GM18502 (cell line): ENCODE data around the gene DSCAM.
"Not testable (repeated sequence)": the region's sequence is repeated elsewhere in the genome, so short reads cannot be mapped to it uniquely, and the experiment has no call there.

Source experiments
- ATAC-seq: cut with Tn5 transposase; IDR thresholded peaks from one replicate; pipeline ENCODE4 v1.9.1; 2021; ENCODE audit warnings: mild to moderate bottlenecking; ENCODE audit not compliant: unreplicated experiment, poor library complexity

DSCAM gene

DNA sequence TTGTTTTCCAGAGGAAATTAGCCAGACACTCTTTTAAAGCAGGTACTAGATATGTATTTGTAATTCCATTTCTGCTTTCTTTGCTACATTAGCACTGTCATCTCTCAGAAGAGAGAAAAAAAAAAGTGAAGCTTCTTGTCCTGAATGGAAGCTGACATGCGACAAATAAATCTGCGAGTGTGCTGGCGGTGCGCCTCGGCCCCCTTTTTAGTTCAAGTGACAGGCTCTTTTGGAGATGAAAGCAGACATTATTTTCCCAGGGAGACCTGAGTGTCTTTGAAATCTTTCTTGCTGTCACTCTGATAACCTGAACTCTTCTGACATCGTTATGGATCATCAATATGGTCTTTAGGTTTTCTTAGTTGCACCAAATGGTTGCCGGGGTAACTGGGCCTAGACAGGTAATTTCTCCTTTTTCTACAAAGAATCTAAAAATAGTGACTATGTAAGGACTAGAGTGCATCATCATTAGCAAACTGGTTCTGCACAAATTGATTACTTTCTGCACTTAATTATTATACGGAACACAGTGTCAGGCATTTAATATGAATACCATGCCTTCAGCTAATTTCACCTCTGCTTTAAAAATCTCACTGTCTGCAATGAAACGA is 501.1 kb downstream of the DSCAM start:
- no peak for ATAC-seq

DNA sequence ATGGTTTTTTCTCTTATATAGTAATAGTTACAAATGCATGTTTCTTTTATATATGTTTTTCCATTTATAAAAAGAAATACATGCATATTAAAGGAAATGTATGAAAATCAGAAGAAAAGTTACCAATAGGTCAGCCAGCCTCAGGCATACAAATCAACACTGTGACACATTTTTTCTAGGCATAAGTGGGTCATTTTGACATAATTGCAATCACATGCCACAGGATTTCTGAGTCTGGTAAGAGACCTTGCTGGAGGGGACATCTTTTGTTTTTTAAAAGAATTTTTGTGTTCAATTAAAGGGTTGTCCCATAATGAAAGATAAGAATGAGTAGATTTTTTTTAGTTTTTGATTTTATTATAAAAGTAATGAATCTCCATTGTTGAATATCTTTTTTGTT is 506.6 kb downstream of the DSCAM start:
- ATAC-seq: no peak

DNA sequence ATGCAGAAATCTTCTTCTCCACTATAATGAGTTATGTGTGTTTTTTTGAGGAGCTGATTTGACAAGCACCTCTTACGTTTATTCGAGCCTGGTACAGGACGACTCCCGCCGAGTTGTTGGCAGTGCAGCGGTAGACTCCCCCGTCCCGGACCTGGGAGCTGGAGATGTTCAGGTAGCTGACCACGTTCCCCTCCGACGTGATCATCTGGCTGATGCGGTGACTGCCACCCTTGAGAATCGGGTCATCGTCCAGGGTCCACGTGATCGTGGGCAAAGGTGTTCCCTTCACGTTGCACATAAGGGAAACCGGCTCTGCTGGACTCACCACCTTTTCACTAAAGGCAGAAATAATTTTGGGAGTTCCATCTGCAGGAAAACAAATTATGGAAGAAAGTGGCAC is 507.9 kb downstream of the DSCAM start:
- ATAC-seq: no peak

DNA sequence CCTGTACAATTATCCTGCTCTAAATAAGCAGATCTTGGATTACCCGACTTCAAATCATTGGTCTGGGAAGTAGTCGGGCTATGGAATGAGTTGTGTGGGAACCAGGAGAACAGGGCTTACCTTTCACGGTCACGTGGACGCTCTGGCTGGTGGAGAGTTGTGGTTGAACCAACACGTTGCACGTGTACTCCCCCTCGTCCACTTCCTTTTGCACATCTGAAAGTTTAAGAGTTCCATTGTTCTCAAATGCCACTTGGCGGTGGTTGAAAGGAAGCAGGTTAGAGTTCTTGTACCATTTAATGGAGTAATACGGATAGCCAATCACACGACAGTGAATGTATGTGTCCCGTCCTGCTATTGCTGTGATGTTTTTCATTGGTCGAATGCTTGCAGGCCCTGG is 509.0 kb downstream of the DSCAM start:
- no peak for ATAC-seq

DNA sequence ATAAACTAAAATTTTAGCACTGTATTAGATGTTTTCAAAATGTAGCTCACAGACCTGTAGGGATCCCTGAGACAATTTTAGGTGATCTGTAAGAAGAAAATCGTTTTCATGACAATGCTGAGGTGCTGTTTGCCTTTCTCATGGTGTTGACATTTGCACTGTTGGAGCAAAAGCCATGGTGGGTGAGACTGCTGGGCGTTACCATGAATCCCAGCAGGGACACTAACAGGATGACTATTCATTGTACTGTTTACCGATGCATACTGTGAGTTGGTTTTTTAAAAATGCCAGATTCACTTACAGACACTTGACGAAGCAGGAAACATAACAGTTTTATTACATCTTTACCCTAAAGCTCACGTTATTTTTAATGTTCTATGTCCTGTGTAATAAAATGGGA is 511.3 kb downstream of the DSCAM start:
- no peak for ATAC-seq

DNA sequence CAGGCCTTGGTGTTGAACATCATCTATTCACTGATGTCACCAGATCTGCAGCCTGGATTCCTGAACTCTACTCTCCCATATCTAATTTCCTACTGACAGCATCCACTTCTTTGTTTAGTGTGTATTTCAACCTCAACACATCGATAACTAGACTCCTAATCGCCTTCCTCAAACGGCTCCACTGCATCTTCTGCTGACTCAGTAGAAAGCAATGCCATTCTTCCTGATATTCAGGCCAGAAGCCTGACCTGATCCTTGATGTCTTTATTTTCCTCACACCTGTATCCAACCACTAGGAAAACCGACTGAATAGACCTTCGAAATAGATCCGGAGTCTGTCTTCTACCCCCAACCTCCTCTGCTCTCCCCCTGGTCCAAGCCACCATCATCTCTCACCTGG is 512.8 kb downstream of the DSCAM start:
- no peak for ATAC-seq

DNA sequence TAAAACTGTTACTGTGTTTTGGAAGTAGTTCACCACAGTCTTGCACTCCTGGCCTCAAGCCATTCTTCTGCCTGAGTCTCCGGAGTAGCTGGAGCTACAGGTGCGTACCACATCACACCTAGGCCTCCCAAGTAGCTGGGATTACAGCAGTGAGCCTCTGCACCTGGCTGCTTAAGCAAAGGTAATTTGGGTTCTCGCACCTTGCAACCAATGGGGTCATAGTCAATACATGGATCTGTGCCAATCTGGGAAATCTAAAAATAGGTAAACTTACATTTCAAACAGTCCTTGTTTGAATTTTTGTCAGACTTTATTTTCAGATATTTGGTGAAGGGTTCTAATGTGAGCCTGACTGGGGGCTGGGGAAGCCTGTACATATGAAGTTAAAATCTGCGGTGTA is 513.2 kb downstream of the DSCAM start:
- ATAC-seq: no peak

DNA sequence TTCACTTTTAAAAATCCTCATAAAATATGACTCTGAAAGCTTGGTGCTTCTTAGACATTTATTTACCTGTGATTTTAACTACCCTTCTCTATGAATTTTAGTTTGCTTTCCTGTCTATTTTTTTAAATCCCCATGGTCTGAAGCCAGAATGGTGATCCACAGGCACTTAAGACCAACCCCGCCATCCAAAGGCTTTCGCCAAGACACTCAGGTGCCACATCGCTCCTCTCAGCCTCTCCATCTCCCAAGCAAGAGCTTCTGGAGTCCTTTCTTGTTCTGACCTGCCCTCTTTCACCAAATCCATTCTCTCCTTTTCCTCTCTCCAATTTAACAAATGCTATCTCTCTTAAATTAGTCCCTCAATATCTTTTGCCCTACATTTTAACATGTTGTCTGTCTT is 515.2 kb downstream of the DSCAM start:
- ATAC-seq: no peak

DNA sequence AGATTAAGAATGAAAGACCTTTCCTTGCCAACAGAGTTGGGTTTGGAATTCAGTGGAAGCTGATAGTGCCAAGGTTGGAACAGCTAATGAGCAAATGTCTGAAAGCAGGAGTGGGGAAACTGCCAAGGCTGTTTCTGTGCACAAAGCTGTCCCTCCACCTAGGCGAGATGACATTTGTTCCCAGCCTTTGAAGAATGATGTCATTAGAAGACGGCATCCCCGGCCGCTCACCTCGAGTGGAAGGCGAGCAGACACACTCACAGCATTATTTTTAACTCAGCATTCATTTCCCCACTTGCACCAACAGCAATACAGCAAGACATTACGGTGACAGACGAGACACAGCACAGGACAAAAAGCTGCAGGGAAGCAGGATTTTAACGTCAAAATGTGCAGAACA is 515.8 kb downstream of the DSCAM start:
- ATAC-seq: no peak

DNA sequence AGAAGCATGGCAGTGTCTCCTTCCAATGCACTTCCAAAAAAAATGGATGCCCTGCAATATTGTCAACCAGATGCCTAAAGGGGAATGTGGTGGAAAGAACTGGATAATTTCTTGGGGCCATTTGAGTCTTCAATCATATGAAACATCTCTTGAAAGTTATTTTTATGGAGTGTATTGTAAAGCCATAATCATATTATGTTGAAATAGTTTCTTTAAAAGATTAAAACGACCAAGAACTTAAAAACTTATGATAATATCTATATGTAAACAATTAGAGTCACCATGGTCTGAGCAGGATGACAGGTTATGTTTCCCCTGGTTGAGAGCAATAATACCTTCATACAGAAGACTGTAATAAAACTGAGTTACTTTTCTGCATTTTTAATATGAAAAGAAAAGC is 522.6 kb downstream of the DSCAM start:
- no peak for ATAC-seq

DNA sequence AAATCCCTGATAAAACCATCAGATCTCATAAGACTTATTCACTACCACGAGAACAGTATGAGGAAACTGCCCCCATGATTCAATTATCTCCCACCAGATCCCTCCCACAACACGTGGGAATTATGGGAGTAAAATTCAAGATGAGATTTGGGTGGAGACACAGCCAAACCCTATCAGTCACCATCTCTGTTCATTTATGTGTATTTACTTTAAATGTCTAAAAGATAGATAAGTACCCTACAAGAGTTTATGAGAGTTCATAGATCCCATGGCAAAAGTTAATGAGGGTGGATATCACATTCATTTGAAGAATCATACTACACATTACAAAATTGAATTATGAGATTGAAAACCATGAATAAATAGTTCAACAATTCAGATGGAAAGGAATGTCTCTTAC is 526.2 kb downstream of the DSCAM start:
- ATAC-seq: not testable (repeated sequence)

DNA sequence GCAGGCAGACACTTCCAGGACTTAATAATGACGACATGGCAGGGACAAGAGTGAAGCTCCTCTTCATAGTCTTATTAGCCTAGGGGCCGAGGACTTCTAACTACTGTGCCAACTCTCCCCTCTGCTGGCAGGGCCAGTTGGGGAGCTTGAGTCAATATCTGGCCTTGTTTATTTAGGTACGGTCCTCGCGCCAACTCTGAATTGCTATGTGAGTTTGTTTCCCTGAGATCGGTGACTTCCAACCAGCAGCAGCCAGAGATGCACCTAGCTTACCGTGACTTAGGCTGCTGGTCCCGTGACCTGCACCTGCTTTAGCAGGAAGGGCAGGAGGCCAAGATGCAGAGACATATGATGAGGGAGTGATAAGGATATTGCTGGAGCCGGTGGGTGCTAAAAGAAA is 528.6 kb downstream of the DSCAM start:
- ATAC-seq: no peak

DNA sequence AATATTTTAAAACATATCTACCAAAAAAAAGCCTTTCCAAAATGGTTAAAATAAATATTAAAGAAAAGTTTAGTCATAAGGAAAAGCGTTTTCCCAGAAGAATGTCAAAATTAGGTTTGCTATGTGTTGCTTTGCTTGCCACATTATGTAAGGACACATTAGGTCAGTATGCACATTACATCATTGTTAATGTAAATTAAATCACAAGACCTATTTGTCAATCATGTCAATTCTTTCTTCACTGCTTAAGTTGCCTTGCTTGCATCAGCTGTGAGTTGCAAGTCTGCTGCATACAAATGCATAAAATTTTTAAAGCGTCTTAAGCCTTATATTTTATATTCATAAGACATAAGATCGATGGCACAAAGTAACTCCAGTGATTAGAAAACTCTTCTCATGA is 530.9 kb downstream of the DSCAM start:
- ATAC-seq: no peak

DNA sequence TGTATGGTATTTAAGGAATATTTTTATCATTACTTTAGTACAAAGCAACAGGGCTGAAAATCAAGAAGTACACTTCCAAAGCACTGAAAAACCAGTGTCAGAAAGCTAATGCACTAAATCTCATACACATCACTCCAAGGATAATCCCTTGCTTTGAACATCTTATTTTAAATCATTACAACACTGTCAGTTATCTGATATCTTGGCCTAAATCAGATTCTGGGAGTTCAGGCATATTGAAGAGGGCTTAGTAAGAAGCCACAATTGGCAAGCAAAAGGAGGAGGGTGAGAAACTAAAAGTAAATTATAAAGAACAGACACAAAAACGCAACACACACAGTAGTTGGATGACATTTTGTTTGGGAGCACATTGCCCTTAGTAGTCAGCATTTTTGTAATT is 531.3 kb downstream of the DSCAM start:
- no peak for ATAC-seq

DNA sequence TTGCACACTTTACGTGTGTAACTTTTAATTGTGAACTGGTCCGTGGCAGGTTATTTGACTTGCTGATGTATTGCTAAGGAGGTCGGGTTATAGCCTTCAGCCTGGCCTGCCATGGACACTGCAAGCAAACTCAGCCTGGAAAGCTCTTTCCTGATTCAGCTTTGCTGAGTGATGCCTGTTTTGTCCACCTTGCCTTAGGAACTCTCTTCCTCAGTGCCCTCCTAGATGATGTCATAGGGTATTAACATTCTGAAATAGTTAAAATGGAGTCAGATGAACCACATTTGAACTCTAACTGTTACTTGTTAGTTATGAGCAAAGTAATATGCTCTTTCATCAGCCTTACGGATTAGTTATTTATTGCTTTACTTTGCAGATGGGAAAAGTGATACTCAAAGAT is 533.7 kb downstream of the DSCAM start:
- no peak for ATAC-seq

DNA sequence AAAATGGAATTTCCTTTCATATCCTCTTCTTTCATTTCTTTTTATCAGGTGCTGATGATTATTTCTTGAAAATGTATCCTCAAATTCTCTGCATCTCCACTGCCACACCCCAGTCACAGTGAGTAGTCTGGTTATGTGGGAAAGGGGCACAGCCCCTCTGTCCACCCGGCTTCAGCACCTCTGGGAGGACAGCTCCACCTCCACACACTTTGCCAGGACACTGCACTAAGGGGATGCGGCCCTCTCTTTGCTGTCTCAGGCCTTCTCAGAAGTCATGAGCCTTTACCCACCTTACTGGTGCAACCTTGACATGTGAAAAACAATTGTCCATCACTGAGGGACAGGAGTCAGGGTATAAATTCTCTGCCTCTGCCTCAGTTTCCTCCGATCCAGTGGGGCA is 546.7 kb downstream of the DSCAM start:
- no peak for ATAC-seq

DNA sequence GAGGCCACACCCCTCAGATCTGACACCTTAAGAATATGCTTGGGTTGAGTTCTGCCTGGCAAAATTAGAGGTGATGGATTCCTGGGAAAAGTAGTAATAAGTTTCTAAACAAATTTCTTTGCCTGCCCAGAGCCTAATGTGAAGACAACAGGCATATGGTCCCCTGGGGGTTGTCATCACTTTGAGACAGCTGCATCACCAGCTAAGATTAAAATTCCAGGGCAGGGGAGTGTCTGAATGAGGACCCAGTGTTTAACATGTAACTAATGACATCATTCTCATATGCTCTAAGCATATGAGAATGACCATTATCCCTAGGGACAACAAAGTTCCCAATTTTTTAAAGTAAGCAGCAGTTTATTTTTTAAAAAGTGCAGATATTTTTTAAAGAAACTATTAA is 547.5 kb downstream of the DSCAM start:
- no peak for ATAC-seq

DNA sequence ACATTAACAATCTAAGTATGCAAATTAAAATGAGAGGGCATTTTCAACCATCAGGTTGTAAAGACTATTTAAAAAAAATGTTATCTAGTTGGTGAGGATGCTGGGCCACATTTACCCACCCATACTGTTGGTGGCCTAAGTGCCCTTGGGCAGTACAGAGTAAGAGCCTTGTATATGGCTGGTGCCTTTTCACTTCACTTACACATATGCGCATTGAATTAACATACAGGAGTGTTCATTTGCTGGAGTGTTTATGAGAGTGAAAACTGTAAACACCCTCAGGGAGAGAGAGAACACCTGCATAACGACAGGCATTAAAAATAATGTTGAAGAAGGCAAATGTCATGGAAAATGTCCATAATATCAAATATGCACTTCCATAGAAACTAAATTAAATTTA is 552.6 kb downstream of the DSCAM start:
- ATAC-seq: no peak

DNA sequence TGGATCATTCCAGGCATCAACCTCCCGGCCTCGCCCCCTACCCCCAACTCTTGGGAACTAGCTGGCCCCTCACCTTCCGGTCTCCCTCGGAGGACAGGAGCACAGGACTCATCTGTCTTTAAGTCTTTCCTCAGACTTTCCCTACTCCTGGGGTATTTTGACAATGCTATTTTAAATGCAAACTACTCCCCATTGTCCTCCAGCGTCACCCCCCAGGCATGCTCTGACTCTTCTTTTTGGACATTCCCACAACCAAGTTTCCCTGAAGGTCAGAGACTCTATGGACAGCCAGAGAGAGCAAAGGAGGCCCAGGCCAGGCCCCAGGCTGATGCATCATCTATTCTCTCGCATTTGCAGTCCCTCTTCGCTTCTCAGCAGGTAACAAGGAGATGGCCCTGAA is 555.4 kb downstream of the DSCAM start:
- ATAC-seq: no peak

DNA sequence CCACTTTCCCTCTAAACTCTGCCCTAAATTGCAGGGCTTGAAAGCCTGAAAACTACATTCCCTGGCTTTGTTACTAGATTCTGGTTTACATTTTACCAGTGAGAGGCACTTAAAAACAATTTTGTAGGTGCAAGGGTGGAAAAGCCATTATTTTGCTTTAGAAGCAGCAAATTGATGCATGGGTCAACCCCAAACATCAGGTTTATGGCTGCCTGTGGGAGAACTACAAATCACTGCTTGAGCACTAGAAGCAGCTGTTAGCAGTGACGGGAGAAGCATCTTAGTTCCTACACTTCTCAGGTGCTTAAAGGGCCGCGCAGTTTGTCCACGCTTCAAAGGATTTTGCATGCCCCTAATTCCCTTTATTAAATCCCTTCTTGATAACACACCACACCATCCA is 562.5 kb downstream of the DSCAM start:
- no peak for ATAC-seq

DNA sequence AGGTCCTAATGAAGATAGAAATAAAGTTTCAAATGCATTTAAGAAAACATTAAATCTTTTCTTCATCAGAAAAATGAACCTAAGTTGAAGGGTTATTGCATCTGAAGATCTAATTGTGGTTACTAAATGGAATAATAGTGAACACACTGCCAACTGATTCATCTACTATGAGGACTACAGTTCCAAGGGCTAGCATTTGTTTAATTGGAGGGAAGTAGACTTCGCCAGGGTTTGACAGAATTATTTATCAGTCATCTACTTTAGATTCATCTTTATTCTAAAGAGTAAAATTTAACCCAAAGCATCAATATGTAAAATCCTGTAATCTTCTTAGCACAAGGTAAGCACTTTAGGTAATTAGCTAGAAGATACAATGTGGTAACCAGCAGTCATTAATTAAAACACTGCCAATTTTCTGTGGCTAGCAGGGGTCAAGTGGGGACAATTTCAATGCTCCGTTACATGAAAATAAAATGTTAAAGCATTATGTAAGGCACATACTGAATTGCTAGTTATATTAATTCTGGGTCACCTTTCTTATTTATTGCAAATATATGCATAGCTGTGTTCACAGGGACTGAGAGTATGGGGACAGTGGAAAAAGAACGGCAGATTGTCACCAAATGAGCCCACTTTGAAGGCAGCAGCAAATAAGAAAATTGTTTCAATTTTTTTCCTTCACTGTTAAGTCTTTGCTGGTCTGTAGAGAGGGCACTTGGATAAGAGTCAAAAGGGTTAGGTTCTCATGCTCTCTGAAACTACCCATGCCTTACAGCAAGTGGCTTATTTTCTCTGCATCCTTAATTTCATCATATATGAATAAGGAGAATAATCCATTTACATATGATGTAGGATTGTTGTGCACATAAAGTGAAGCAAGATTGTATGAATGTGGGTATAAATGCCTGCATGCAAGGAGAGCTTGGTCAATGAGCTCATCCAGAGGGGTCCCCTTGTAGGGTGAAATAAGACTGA is 563.8 kb downstream of the DSCAM start:
- no peak for ATAC-seq

DNA sequence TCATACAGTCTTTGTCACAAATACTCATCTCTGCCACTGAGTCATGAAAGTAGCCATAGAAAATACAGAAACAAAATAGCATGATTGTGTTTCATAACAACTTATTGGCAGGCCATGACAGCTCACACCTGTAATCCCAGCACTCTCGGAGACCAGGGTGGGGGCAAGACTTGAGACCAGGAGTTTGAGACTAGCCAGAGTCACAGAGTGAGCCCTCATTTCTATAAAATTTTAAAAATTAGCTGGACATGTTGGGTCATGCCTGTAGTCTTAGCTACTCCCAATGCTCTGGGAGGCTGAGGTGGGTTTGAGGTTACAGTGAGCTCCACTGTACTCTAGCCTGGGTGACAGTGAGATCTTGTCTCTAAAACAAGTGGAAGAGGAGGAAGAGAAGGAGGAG is 568.6 kb downstream of the DSCAM start:
- ATAC-seq: no peak
